HCT116 (cell line): ENCODE measurements around the gene DDX10. TPM values are rescaled to one million over a fixed set of nuclear protein-coding genes. Genes with fewer than 3 reads are reported as not detected.

Experiments
- ATAC-seq: fragments of 200-7000 bp; cut with Tn5 transposase; 2 replicates; pipeline ENCODE4 v1.9.1; 2020; ENCODE audit warnings: mild to moderate bottlenecking, moderate library complexity
- BruUV-seq: library from RNA; stranded (reverse); fragments of 400-500 nt; replicated peaks from 2 replicates; lab custom pipeline; 2021; lab: Mats Ljungman, UMichigan
- CTCF ChIA-PET: fragments of 300-600 bp; sonication (Branson Sonifier 250); formaldehyde crosslinking; loops from one replicate; lab custom pipeline; 2021; ENCODE audit warnings: antibody characterized with exemption; lab: Charles Lee
- POLR2A ChIA-PET: fragments of 300-600, 350-600 bp; sonication (Branson Sonifier 250); formaldehyde crosslinking; loops from one replicate; lab custom pipeline; 2021; ENCODE audit warnings: antibody characterized with exemption; lab: Charles Lee
- RAD21 ChIA-PET, 2 experiments: fragments of 300-600 bp; sonication (Branson Sonifier 250); formaldehyde crosslinking; loops; one replicate each; lab custom pipeline; 2023; ENCODE audit warnings: low total read pairs in 2 of 2; ENCODE audit not compliant: uncharacterized antibody in 2 of 2, unreplicated experiment in 2 of 2, low non-redundant PET in 1 of 2; lab: Charles Lee
- DNase-seq: peaks from one replicate; pipeline ENCODE4 v3.0.0-alpha.2; 2010; ENCODE audit warnings: low read depth, low spot score
- H2AFZ ChIP-seq: fragments of 200-600 bp; shearing (Covaris generic), sonication (generic); 2 replicates; pipeline ENCODE4 v1.6.1; 2017; ENCODE audit warnings: low read depth, mixed run types, mixed read lengths, antibody characterized with exemption, low read length; ENCODE audit not compliant: poor library complexity, severe bottlenecking
- H3K27ac ChIP-seq: 2 replicates; pipeline ENCODE4 v1.5.1; 2012; ENCODE audit warnings: low read depth, low read length
- H3K27me3 ChIP-seq: fragments of 200-600 bp; sonication (generic); 2 replicates; pipeline ENCODE4 v1.6.1; 2016; ENCODE audit warnings: mixed run types, low read length, mixed read lengths; ENCODE audit not compliant: insufficient read depth
- H3K36me3 ChIP-seq, 2 experiments: fragments of 200-500 bp in 1 of 2; fragments of 200-600 bp in 1 of 2; sonication (Bioruptor generic) in 1 of 2; sonication (generic) in 1 of 2; 2 replicates each; pipeline versions ENCODE4 v1.5.1 to v1.6.1; 2014 to 2016; ENCODE audit warnings: low read length in 2 of 2, inconsistent platforms in 1 of 2, mixed read lengths in 1 of 2, mixed run types in 1 of 2; ENCODE audit not compliant: insufficient read depth in 2 of 2, control insufficient read depth in 1 of 2
- H3K4me1 ChIP-seq, 2 experiments: fragments of 200-600 bp in 1 of 2; sonication (generic) in 1 of 2; 2 replicates each; pipeline versions ENCODE4 v1.5.1 to v1.6.1; 2012 to 2017; ENCODE audit warnings: low read length in 2 of 2, inconsistent platforms in 1 of 2, mild to moderate bottlenecking in 1 of 2, mixed read lengths in 1 of 2, mixed run types in 1 of 2, moderate library complexity in 1 of 2; ENCODE audit not compliant: insufficient read depth in 2 of 2, control insufficient read depth in 1 of 2
- H3K4me2 ChIP-seq: fragments of 200-600 bp; sonication (generic); 2 replicates; pipeline ENCODE4 v1.6.1; 2017; ENCODE audit warnings: mixed run types, low read length, mixed read lengths
- H3K4me3 ChIP-seq, 2 experiments: fragments of 200-600 bp in 1 of 2; sonication (generic) in 1 of 2; replicated peaks in 1 of 2; 2 replicates each; pipeline ENCODE4 v1.5.1; 2011 to 2016; ENCODE audit warnings: low read length in 2 of 2, control low read depth in 1 of 2, low read depth in 1 of 2, mild to moderate bottlenecking in 1 of 2, mixed read lengths in 1 of 2, mixed run types in 1 of 2
- H3K79me2 ChIP-seq: fragments of 200-600 bp; sonication (generic); 2 replicates; pipeline ENCODE4 v1.6.1; 2017; ENCODE audit warnings: mild to moderate bottlenecking, mixed run types, low read length, moderate library complexity, mixed read lengths; ENCODE audit not compliant: insufficient read depth
- H3K9ac ChIP-seq: fragments of 200-600 bp; sonication (generic); 2 replicates; pipeline ENCODE4 v1.6.1; 2016; ENCODE audit warnings: low read length, mixed read lengths
- H3K9me2 ChIP-seq: fragments of 200-600 bp; sonication (generic), shearing (Covaris generic); 2 replicates; pipeline ENCODE4 v1.6.1; 2017; ENCODE audit warnings: mixed run types, mild to moderate bottlenecking, moderate library complexity; ENCODE audit not compliant: insufficient read depth
- H3K9me3 ChIP-seq, 2 experiments: fragments of 200-500 bp in 1 of 2; fragments of 200-600 bp in 1 of 2; sonication (Bioruptor generic) in 1 of 2; sonication (generic) in 1 of 2; 2 replicates each; pipeline ENCODE4 v1.6.1; 2014 to 2017; ENCODE audit warnings: low read length in 2 of 2, mixed read lengths in 2 of 2, inconsistent platforms in 1 of 2, low read depth in 1 of 2, mild to moderate bottlenecking in 1 of 2, mixed run types in 1 of 2, moderate library complexity in 1 of 2; ENCODE audit not compliant: control insufficient read depth in 1 of 2, insufficient read depth in 1 of 2
- H4K20me1 ChIP-seq: fragments of 200-600 bp; sonication (generic), shearing (Covaris generic); 2 replicates; pipeline ENCODE4 v1.6.1; 2017; ENCODE audit warnings: mixed run types, mild to moderate bottlenecking, moderate library complexity; ENCODE audit not compliant: insufficient read depth
- CBX3 ChIP-seq: IDR thresholded peaks from 2 replicates; pipeline ENCODE4 v1.6.1; 2012; ENCODE audit warnings: low read depth
- CTCF ChIP-seq, 3 experiments: fragments of 200-600 bp in 1 of 3; sonication (generic) in 1 of 3; IDR thresholded peaks in 2 of 3; conservative IDR thresholded peaks in 1 of 3; 2 replicates each; pipeline ENCODE4 v1.5.1; 2012 to 2017; ENCODE audit warnings: low read depth in 2 of 3, low read length in 2 of 3, antibody characterized with exemption in 1 of 3, borderline replicate concordance in 1 of 3, control low read depth in 1 of 3, mild to moderate bottlenecking in 1 of 3, mixed read lengths in 1 of 3, mixed run types in 1 of 3, moderate library complexity in 1 of 3; ENCODE audit not compliant: insufficient read depth in 1 of 3
- EGR1 ChIP-seq: IDR thresholded peaks from 2 replicates; pipeline ENCODE4 v1.6.1; 2012; ENCODE audit warnings: low read depth
- ELF1 ChIP-seq: IDR thresholded peaks from 2 replicates; pipeline ENCODE4 v1.6.1; 2012; ENCODE audit warnings: low read depth, borderline replicate concordance
- FOSL1 ChIP-seq: IDR thresholded peaks from 2 replicates; pipeline ENCODE4 v1.6.1; 2012; ENCODE audit warnings: low read depth
- MAX ChIP-seq: IDR thresholded peaks from 2 replicates; pipeline ENCODE4 v1.6.1; 2012
- POLR2AphosphoS5 ChIP-seq: IDR thresholded peaks from 2 replicates; pipeline ENCODE4 v1.6.1; 2011; ENCODE audit warnings: mild to moderate bottlenecking, low read depth, low read length, moderate library complexity
- RAD21 ChIP-seq: IDR thresholded peaks from 2 replicates; pipeline ENCODE4 v1.6.1; 2012; ENCODE audit warnings: low read depth, mild to moderate bottlenecking
- SP1 ChIP-seq: IDR thresholded peaks from 2 replicates; pipeline ENCODE4 v1.6.1; 2012; ENCODE audit warnings: low read depth
- SRF ChIP-seq: IDR thresholded peaks from 2 replicates; pipeline ENCODE4 v1.6.1; 2012; ENCODE audit warnings: low read depth
- TCF7L2 ChIP-seq: IDR thresholded peaks from 2 replicates; pipeline ENCODE4 v1.7.0; 2011; ENCODE audit warnings: borderline replicate concordance, inconsistent platforms; ENCODE audit not compliant: insufficient read depth, insufficient read length; ENCODE audit errors: extremely low read depth
- ZNF274 ChIP-seq: fragments of 200-500 bp; sonication (Bioruptor generic); IDR thresholded peaks from 2 replicates; pipeline ENCODE4 v1.6.1; 2014; ENCODE audit warnings: mild to moderate bottlenecking, low read depth, low read length, inconsistent platforms
- intact Hi-C: fragments of 100-400 bp; cut with micrococcal nuclease; formaldehyde crosslinking; loops from 2 replicates; pipeline ENCODE4 v1.10.0; 2022
- total RNA-seq: library from RNA; stranded (reverse); gene quantifications from one replicate; pipeline ENCODE4 v1.2.1, GENCODE V29; 2021; ENCODE audit not compliant: unreplicated experiment

DDX10 gene
- total RNA-seq, 1 experiment from 2014 or later = 66.5 TPM

GRCh38 chr11:108901359-108901758 is 236.5 kb downstream of the DDX10 start:
- H3K27me3 ChIP-seq = no peaks in the 10 kb centered on the region
- no peaks in the 10 kb centered on the region for H3K9me3 ChIP-seq
- ChIA-PET CTCF (no interaction called here), POLR2A (no interaction called here), RAD21 (no interaction called here)
- H3K9ac ChIP-seq = no peak overlapping the region
- no peaks in the 10 kb centered on the region for H4K20me1 ChIP-seq
- no peaks in the 10 kb centered on the region for H3K36me3 ChIP-seq
- no peak overlapping the region for H2AFZ ChIP-seq
- H3K4me2 ChIP-seq = no peak overlapping the region
- TF ChIP-seq SP1 (0 out of 2 replicates have a peak, but pooled peaks have one; percentile 17), FOSL1 (0 out of 2 replicates have a peak, but pooled peaks have one; percentile 7), ELF1 (no peak)
- DNase-seq (no peak), ATAC-seq (no peak)
- no TSS peak for BruUV-seq
- H3K4me3 ChIP-seq = no peak overlapping the region
- no peaks in the 10 kb centered on the region; the same call in 1 of the 2 replicates for H3K9me2 ChIP-seq
- H3K79me2 ChIP-seq = peaks cover 8% of the 10 kb centered on the region; the same call in 1 of the 2 replicates
- intact Hi-C loops = no loop called here
- peaks cover 60 to 74% of the 10 kb centered on the region in 2 experiments for H3K4me1 ChIP-seq
- H3K27ac ChIP-seq = peak overlapping the region; percentile 45; the same call in 1 of the 2 replicates

- H3K9me2 ChIP-seq = no peaks in the 10 kb centered on the region; the same call in 1 of the 2 replicates
- H3K4me3 ChIP-seq = no peak overlapping the region
- H3K27ac ChIP-seq = peak overlapping the region; percentile 45
- H2AFZ ChIP-seq = no peak overlapping the region
- ChIA-PET RAD21 (no interaction called here), CTCF (no interaction called here), POLR2A (no interaction called here)
- ATAC-seq = no peak
- H3K4me2 ChIP-seq = peak overlapping the region; percentile 7
- no TSS peak for BruUV-seq
- no peaks in the 10 kb centered on the region for H4K20me1 ChIP-seq
- no peaks in the 10 kb centered on the region for H3K27me3 ChIP-seq
- H3K36me3 ChIP-seq = no peaks in the 10 kb centered on the region
- intact Hi-C loops = no loop called here
- H3K4me1 ChIP-seq = peaks cover 63 to 74% of the 10 kb centered on the region in 2 experiments
- no peak for DNase-seq
- peaks cover 8% of the 10 kb centered on the region; the same call in 1 of the 2 replicates for H3K79me2 ChIP-seq
- H3K9me3 ChIP-seq = no peaks in the 10 kb centered on the region
- TF ChIP-seq TCF7L2 = no peak
- TF ChIP-seq EGR1 = no peak
- TF ChIP-seq CBX3 = no peak
- no peak for TF ChIP-seq MAX
- no peak for TF ChIP-seq POLR2AphosphoS5
- TF ChIP-seq RAD21 = no peak
- TF ChIP-seq FOSL1 = no peak
- TF ChIP-seq ZNF274 = no peak
- TF ChIP-seq SRF = no peak
- TF ChIP-seq CTCF (IDR thresholded peaks at IDR 0.05 in 2 of 3, conservative IDR thresholded peaks at IDR 0.05 in 1 of 3; ENCODE audit: borderline replicate concordance in 1 of 3, insufficient read depth in 1 of 3, low read depth in 2 of 3, low read length in 2 of 3) = no peak
- TF ChIP-seq, all 23 proteins: peak for 0
- H3K9ac ChIP-seq = no peak overlapping the region
These were observed 237.2 kb downstream of the DDX10 start for GRCh38 chr11:108902027-108902469.
